Panc1 (cell line): ENCODE measurements around the gene TBC1D17.
A peak's percentile ranks its signal among the peaks of the same experiment; 100 is the strongest.

ENCODE experiments used
- CTCF ChIP-seq: fragments of 450-650 bp; IDR thresholded peaks from 2 replicates; pipeline ENCODE4 v1.5.1; 2017; ENCODE audit warnings: mild to moderate bottlenecking
- POLR2AphosphoS5 ChIP-seq: IDR thresholded peaks from 2 replicates; pipeline ENCODE4 v1.6.1; 2012; ENCODE audit warnings: mild to moderate bottlenecking, low read depth, low read length, moderate library complexity
- REST ChIP-seq, 2 experiments: IDR thresholded peaks; 2 replicates each; pipeline ENCODE4 v1.6.1; 2011 to 2012; ENCODE audit warnings: low read depth in 2 of 2, control low read depth in 1 of 2, low read length in 1 of 2, mild to moderate bottlenecking in 1 of 2, moderate library complexity in 1 of 2; ENCODE audit not compliant: insufficient read depth in 1 of 2
- SIN3A ChIP-seq: IDR thresholded peaks from 2 replicates; pipeline ENCODE4 v1.6.1; 2012; ENCODE audit warnings: low read depth, mild to moderate bottlenecking, low read length, moderate library complexity, borderline replicate concordance; ENCODE audit not compliant: insufficient read depth
- TCF7L2 ChIP-seq: IDR thresholded peaks from 2 replicates; pipeline ENCODE4 v1.6.1; 2011; ENCODE audit warnings: mild to moderate bottlenecking, low read depth, low read length, inconsistent platforms

GRCh38 chr19:49857061-49857837 is 20.3 kb upstream of the TBC1D17 start:
- TF ChIP-seq CTCF: peak; percentile 45; the same call in 1 of the 2 replicates
- TF ChIP-seq TCF7L2: no peak
- TF ChIP-seq POLR2AphosphoS5: peak; percentile 22; the same call in 1 of the 2 replicates
- TF ChIP-seq REST (IDR thresholded peaks at IDR 0.05; ENCODE audit: insufficient read depth in 1 of 2, low read depth in 2 of 2, low read length in 1 of 2): no peak
- TF ChIP-seq SIN3A: no peak
